ENCODE measurements around the gene CUL5. TPM values are rescaled to one million over a fixed set of nuclear protein-coding genes. Genes with fewer than 3 reads are reported as not detected.

CUL5 gene
- polyA plus RNA-seq, 3 donors, result 24.7 to 37.8 (median 36.7) TPM

GRCh38 chr11:108002476-108002875 lies 6.2 kb upstream of the CUL5 start:
- no peaks in the 10 kb centered on the region for H4K20me1 ChIP-seq (ENCODE audit: insufficient read depth, low read length)
- intact Hi-C loops (cut with micrococcal nuclease), result loop anchor here (10.0 kb wide), 1 partner anchor 78 kb away; the partner anchor contains the start of gene RAB39A (in 2 of the 2)
- Mint-ChIP-seq H3K36me3 (no peaks in the 10 kb centered on the region), H3K27ac (no peak overlapping the region), H3K4me3 (no peak overlapping the region), H3K9me3 (peaks cover 0 to 2% (median 0%) of the 10 kb centered on the region in 7 donors), H3K4me1 (peaks cover 3% of the 10 kb centered on the region), H3K27me3 (ENCODE audit: low read depth in 3 of 3) (peaks cover 0 to 4% (median 3%) of the 10 kb centered on the region in 3 donors)
- H3K9me3 ChIP-seq (replicated peaks in 1 of 2; ENCODE audit: control insufficient read depth in 1 of 2, insufficient read depth in 1 of 2, low read length in 2 of 2), result no peaks in the 10 kb centered on the region
- H2AFZ ChIP-seq (ENCODE audit: insufficient read depth, low read depth, low read length, poor library complexity, severe bottlenecking), result no peak overlapping the region
- H3K79me2 ChIP-seq (ENCODE audit: insufficient read depth, low read length), result no peaks in the 10 kb centered on the region
- H3K9ac ChIP-seq (ENCODE audit: insufficient read depth, low read length, poor library complexity, severe bottlenecking), result no peak overlapping the region
- no peak overlapping the region for H3K4me2 ChIP-seq (replicated peaks; ENCODE audit: extremely low read depth, low read length, poor library complexity, severe bottlenecking)
- no peak overlapping the region for H3K27ac ChIP-seq (ENCODE audit: low read depth in 1 of 2, low read length in 2 of 2)
- H3K36me3 ChIP-seq (replicated peaks in 1 of 2; ENCODE audit: control insufficient read depth in 1 of 2, insufficient read depth in 2 of 2, low read length in 2 of 2), result no peaks in the 10 kb centered on the region
- 90% methylated on average over 2 of the region's 3 CpGs for WGBS (ENCODE audit: insufficient coverage)
- no peak for TF ChIP-seq CTCF (IDR thresholded peaks at IDR 0.05)
- H3K4me1 ChIP-seq (ENCODE audit: control insufficient read depth in 1 of 2, insufficient read depth in 2 of 2, low read length in 2 of 2), result no peaks in the 10 kb centered on the region
- DNase-seq, result no peak
- no peaks in the 10 kb centered on the region for H3K27me3 ChIP-seq (ENCODE audit: control insufficient read depth in 2 of 2, insufficient read depth in 2 of 2, low read length in 2 of 2)
- H3K4me3 ChIP-seq (replicated peaks in 1 of 3; ENCODE audit: low read depth in 2 of 3, low read length in 3 of 3), result no peak overlapping the region

DNA sequence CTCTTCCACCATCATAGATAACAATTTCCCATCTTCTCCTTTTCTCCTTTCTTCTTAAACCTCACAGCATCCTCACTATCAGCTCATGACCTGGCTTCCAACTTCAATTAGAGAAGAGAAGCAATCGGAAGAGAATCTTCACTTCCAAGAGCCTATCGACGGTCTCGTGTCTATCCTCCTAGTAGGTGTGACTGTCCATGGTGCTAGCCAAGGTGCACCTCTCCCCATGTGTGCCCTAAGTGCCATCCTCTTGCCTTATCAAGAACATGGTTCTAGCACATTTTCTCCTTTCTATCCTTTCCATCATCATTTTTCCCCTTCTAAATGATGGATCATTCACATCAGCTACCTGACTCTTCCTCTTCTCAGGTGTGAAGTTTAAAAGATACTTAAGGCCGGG lies 5.1 kb upstream of the CUL5 start:
- Histone ChIP-seq H3K9me3 (replicated peaks in 1 of 2; ENCODE audit: control insufficient read depth in 1 of 2, insufficient read depth in 1 of 2, low read length in 2 of 2) (no peaks in the 10 kb centered on the region), H3K9ac (ENCODE audit: insufficient read depth, low read length, poor library complexity, severe bottlenecking) (no peak overlapping the region), H3K79me2 (ENCODE audit: insufficient read depth, low read length) (peaks cover 1% of the 10 kb centered on the region), H4K20me1 (ENCODE audit: insufficient read depth, low read length) (no peaks in the 10 kb centered on the region), H3K4me1 (ENCODE audit: control insufficient read depth in 1 of 2, insufficient read depth in 2 of 2, low read length in 2 of 2) (peaks cover 5% of the 10 kb centered on the region in 2 donors), H2AFZ (ENCODE audit: insufficient read depth, low read depth, low read length, poor library complexity, severe bottlenecking) (no peak overlapping the region), H3K27me3 (ENCODE audit: control insufficient read depth in 2 of 2, insufficient read depth in 2 of 2, low read length in 2 of 2) (no peaks in the 10 kb centered on the region), H3K36me3 (replicated peaks in 1 of 2; ENCODE audit: control insufficient read depth in 1 of 2, insufficient read depth in 2 of 2, low read length in 2 of 2) (no peaks in the 10 kb centered on the region), H3K4me2 (replicated peaks; ENCODE audit: extremely low read depth, low read length, poor library complexity, severe bottlenecking) (no peak overlapping the region), H3K4me3 (replicated peaks in 1 of 3; ENCODE audit: low read depth in 2 of 3, low read length in 3 of 3) (no peak overlapping the region), H3K27ac (ENCODE audit: low read depth in 1 of 2, low read length in 2 of 2) (no peak overlapping the region)
- DNase-seq, result no peak
- peaks cover 0 to 2% (median 0%) of the 10 kb centered on the region in 7 donors for H3K9me3 Mint-ChIP-seq
- no peaks in the 10 kb centered on the region for H3K36me3 Mint-ChIP-seq
- intact Hi-C loops (cut with micrococcal nuclease), result loop anchor here (10.0 kb wide), 1 partner anchor 79 kb away; the partner anchor contains the start of gene RAB39A (in 2 of the 2)
- no peak overlapping the region for H3K4me3 Mint-ChIP-seq
- 94% methylated on average over 5 of the region's 5 CpGs for WGBS (ENCODE audit: insufficient coverage)
- H3K27ac Mint-ChIP-seq, result no peak overlapping the region
- H3K4me1 Mint-ChIP-seq, result peaks cover 7% of the 10 kb centered on the region
- TF ChIP-seq CTCF (IDR thresholded peaks at IDR 0.05), result no peak
- H3K27me3 Mint-ChIP-seq (ENCODE audit: low read depth in 3 of 3), result peaks cover 0 to 3% (median 2%) of the 10 kb centered on the region in 3 donors
